Heart left ventricle (tissue), 13 donors: ENCODE data around the gene NR3C2.
A peak's percentile ranks its signal among the peaks of the same experiment; 100 is the strongest.

Experiments
- POLR2A ChIP-seq, 2 donors: fragments of 450-650 bp; IDR thresholded peaks; one replicate each; pipeline ENCODE4 v1.6.1; 2017; ENCODE audit warnings: antibody characterized with exemption in 2 of 2, mild to moderate bottlenecking in 2 of 2, moderate library complexity in 2 of 2
- TF ChIP-seq, protein P1 (sequence below), 12 donors: fragments of 200-600 bp; sonication (generic) in 4 of 12; IDR thresholded peaks; one replicate each; pipeline versions ENCODE4 v1.5.0 to v1.8.0; 2018 to 2022; ENCODE audit warnings: antibody characterized with exemption in 12 of 12, mild to moderate bottlenecking in 5 of 12
- donor health status: ischemic (EF 13 %, LVEDD 7.1; RV severe dilation, severe dysfunction).
- donor health status: DM: no; HTN: yes; CAD: no.
- donor health status: DM: no; HTN: no; CAD: no.
- donor health status: ischemic (EF 25% LVEDD 6.9; RV normal size, moderate dysfunction).
- donor health status: ischemic (EF 25% LVEDD 5.7; RV mildly dilated, moderate dysfunction).
- donor health status: ischemic (EF 35%, LVEDD 5.7; RV mildly dilated, moderate dysfunction).
- donor health status: nonischemic (EF 11% LVEDD 7.7; RV severe dilation, severe dysfunction).
- donor health status: DM: yes; HTN: yes; CAD: no.
- donor health status: PGD.
- donor health status: ischemic (EF 29% LVEDD 5.4; RV normal size, mild dysfunction).
- donor health status: nonischemic (EF 23%, LVEDD 6.1; RV moderate dilation, normal function).

DNA sequence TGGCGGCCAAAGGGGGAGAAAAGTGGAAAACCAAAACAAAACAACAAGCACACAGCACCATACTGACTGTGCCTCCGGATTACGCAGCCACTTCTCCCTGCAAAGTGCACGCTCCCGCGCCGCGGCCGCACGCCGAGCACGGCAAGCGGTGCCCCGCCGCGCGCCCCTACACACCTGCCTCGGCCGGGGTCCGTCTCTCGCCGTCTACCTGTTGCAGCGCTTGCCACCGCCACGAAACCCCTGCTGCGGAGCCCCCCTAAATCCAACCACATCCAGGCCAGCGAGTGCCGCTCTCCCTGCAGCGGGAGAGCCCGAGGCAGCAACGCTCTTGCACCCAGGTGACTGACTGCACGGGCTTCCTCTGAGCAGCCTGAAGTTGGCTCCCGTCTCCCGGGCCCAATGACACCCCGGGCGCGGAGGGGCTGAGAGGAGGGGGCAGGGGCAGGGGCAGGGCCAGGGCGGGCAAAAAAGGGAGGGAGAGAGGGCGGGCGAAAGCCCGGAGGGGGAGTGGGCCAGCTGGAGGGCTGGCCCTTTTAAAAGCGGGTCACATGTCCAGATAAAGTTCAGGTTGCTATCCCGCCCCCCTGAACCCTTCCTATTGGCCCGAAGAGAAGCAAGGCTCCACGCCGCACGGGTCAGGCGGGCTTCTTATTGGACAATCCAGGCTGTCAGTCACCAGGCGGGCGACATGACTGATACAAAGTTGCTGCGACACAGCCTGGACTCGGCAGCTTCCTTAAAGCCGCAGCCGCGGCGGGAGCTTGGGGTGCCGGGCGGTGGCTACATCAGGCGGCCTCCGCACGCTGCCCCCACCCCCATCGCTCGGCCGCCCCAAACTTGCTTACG, at the start of gene NR3C2:
- peak; percentile 95 to 100 for TF ChIP-seq POLR2A (IDR thresholded peaks at IDR 0.05)
- TF ChIP-seq, protein P1, sequence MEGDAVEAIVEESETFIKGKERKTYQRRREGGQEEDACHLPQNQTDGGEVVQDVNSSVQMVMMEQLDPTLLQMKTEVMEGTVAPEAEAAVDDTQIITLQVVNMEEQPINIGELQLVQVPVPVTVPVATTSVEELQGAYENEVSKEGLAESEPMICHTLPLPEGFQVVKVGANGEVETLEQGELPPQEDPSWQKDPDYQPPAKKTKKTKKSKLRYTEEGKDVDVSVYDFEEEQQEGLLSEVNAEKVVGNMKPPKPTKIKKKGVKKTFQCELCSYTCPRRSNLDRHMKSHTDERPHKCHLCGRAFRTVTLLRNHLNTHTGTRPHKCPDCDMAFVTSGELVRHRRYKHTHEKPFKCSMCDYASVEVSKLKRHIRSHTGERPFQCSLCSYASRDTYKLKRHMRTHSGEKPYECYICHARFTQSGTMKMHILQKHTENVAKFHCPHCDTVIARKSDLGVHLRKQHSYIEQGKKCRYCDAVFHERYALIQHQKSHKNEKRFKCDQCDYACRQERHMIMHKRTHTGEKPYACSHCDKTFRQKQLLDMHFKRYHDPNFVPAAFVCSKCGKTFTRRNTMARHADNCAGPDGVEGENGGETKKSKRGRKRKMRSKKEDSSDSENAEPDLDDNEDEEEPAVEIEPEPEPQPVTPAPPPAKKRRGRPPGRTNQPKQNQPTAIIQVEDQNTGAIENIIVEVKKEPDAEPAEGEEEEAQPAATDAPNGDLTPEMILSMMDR (IDR thresholded peaks at IDR 0.05) = no peak
